T-cell (primary cell): ENCODE data around the gene GMCL2. TPM values are rescaled to one million over a fixed set of nuclear protein-coding genes. Genes with fewer than 3 reads are reported as not detected.

Source experiments
- ATAC-seq, 4 experiments: fragments of 200-7000 bp in 3 of 4; fragments of 150-1000 bp in 1 of 4; cut with Tn5 transposase; replicated peaks in 1 of 4; 1 replicate in 3 of 4; 2 replicates in 1 of 4; pipeline ENCODE4 v1.10.0; 2021; ENCODE audit warnings: moderate library complexity in 3 of 4, mild to moderate bottlenecking in 2 of 4, moderate number of reproducible peaks in 1 of 4
- CTCF ChIA-PET, 2 donors: fragments of 300-600 bp; sonication (Branson Sonifier 250); formaldehyde crosslinking; loops; one replicate each; lab custom pipeline; 2022; ENCODE audit warnings: antibody characterized with exemption in 2 of 2; lab: Charles Lee
- POLR2A ChIA-PET, 2 donors: fragments of 300-600 bp; sonication (Branson Sonifier 250); formaldehyde crosslinking; loops; one replicate each; lab custom pipeline; 2022; ENCODE audit warnings: antibody characterized with exemption in 2 of 2; lab: Charles Lee
- DNase-seq, 35 experiments: peaks; one replicate each; pipeline versions ENCODE4 v3.0.0 to v3.0.0-alpha.2; 2013 to 2023
- H3K27ac ChIP-seq: one replicate; pipeline ENCODE4 v1.5.1; 2013; ENCODE audit warnings: low read length
- H3K27me3 ChIP-seq, 2 experiments: replicated peaks in 1 of 2; 1 replicate in 1 of 2; 2 replicates in 1 of 2; pipeline versions ENCODE4 v1.6.1 to v1.7.0; 2013; ENCODE audit warnings: low read length in 1 of 2, mixed read lengths in 1 of 2; ENCODE audit not compliant: control insufficient read depth in 2 of 2, insufficient read depth in 2 of 2; ENCODE audit errors: extremely low read depth in 1 of 2
- H3K36me3 ChIP-seq, 2 donors: 1 replicate in 1 of 2; 2 replicates in 1 of 2; pipeline versions ENCODE4 v1.6.1 to v1.7.0; 2013; ENCODE audit warnings: low read length in 1 of 2; ENCODE audit not compliant: control insufficient read depth in 2 of 2, insufficient read depth in 1 of 2; ENCODE audit errors: extremely low read depth in 1 of 2
- H3K4me1 ChIP-seq, 2 experiments: 1 replicate in 1 of 2; 2 replicates in 1 of 2; pipeline versions ENCODE4 v1.6.1 to v1.7.0; 2013; ENCODE audit warnings: low read length in 2 of 2, mixed read lengths in 1 of 2; ENCODE audit not compliant: insufficient read depth in 2 of 2, control insufficient read depth in 1 of 2; ENCODE audit errors: extremely low read depth in 1 of 2
- H3K4me3 ChIP-seq, 2 donors: 1 replicate in 1 of 2; 2 replicates in 1 of 2; pipeline versions ENCODE4 v1.5.1 to v1.7.0; 2013; ENCODE audit warnings: mild to moderate bottlenecking in 2 of 2, low read length in 1 of 2, moderate library complexity in 1 of 2; ENCODE audit not compliant: control insufficient read depth in 1 of 2; ENCODE audit errors: extremely low read depth in 1 of 2
- H3K9me3 ChIP-seq: 2 replicates; pipeline ENCODE4 v1.7.0; 2013
- H3K27ac Mint-ChIP-seq, 2 donors: one replicate each; pipeline ENCODE4 v1.8.0; 2020 to 2021; ENCODE audit warnings: mild to moderate bottlenecking in 2 of 2, mixed read lengths in 2 of 2
- H3K27me3 Mint-ChIP-seq, 2 donors: one replicate each; pipeline ENCODE4 v1.8.0; 2021 to 2022; ENCODE audit warnings: mixed read lengths in 2 of 2
- H3K36me3 Mint-ChIP-seq: one replicate; pipeline ENCODE4 v1.8.0; 2021; ENCODE audit warnings: mixed read lengths
- H3K4me1 Mint-ChIP-seq, 3 donors: one replicate each; pipeline ENCODE4 v1.8.0; 2020 to 2022; ENCODE audit warnings: mixed read lengths in 3 of 3, mild to moderate bottlenecking in 1 of 3
- H3K4me3 Mint-ChIP-seq, 3 donors: one replicate each; pipeline ENCODE4 v1.8.0; 2020 to 2022; ENCODE audit warnings: mild to moderate bottlenecking in 3 of 3, mixed read lengths in 3 of 3, moderate library complexity in 3 of 3
- H3K9me3 Mint-ChIP-seq, 3 donors: one replicate each; pipeline ENCODE4 v1.8.0; 2020 to 2022; ENCODE audit warnings: mixed read lengths in 3 of 3
- WGBS: methylation state at CpG from one replicate; pipeline ENCODE4 v1.1.5; 2013; ENCODE audit warnings: missing lambda C conversion rate; ENCODE audit not compliant: insufficient coverage; 5-methylcytosine and 5-hydroxymethylcytosine counted together
- total RNA-seq, 35 experiments: library from RNA in 6 of 35; stranded (reverse) in 6 of 35; fragments of 120-200 nt in 1 of 35; gene quantifications; one replicate each; pipeline versions ENCODE4 v1.2.1 to v1.2.4 and lab custom pipeline; 2013 to 2026

The GMCL2 gene
- total RNA-seq, 5 donors from 2014 or later (not counting 1 experiment from before 2014, with no cell fraction given): not detected

GRCh38 chr5:178224403-178224802, 37.2 kb upstream of the GMCL2 start:
- no peaks in the 10 kb centered on the region for H3K27me3 ChIP-seq
- CTCF ChIA-PET: no interaction called here
- DNase-seq (no peak), ATAC-seq (no peak)
- no peak overlapping the region for H3K4me3 Mint-ChIP-seq
- peaks cover 3 to 25% of the 10 kb centered on the region in 2 experiments for H3K4me1 ChIP-seq
- POLR2A ChIA-PET: interaction anchor here in 1 of 2 donors (0.6 kb wide), 1 partner anchor 1478 kb away, joined by 3 read pairs; no protein-coding TSS in a partner anchor
- 91% methylated on average over 11 of the region's 17 CpGs for WGBS
- peaks cover 51% of the 10 kb centered on the region for H3K36me3 Mint-ChIP-seq
- no peaks in the 10 kb centered on the region for H3K27me3 Mint-ChIP-seq
- no peaks in the 10 kb centered on the region for H3K9me3 Mint-ChIP-seq
- H3K9me3 ChIP-seq: no peaks in the 10 kb centered on the region
- no peak overlapping the region for H3K27ac Mint-ChIP-seq
- no peak overlapping the region for H3K27ac ChIP-seq
- peaks cover 49 to 78% (median 57%) of the 10 kb centered on the region in 3 donors for H3K4me1 Mint-ChIP-seq
- peaks cover 21 to 55% of the 10 kb centered on the region in 2 donors for H3K36me3 ChIP-seq
- no peak overlapping the region for H3K4me3 ChIP-seq

- no peaks in the 10 kb centered on the region for H3K27me3 ChIP-seq
- no peaks in the 10 kb centered on the region for H3K27me3 Mint-ChIP-seq
- no peak overlapping the region for H3K4me3 Mint-ChIP-seq
- peak overlapping the region in 1 of 2 donors; percentile 21 for H3K27ac Mint-ChIP-seq
- peaks cover 3 to 21% of the 10 kb centered on the region in 2 experiments for H3K4me1 ChIP-seq
- H3K4me3 ChIP-seq: no peak overlapping the region
- peaks cover 49% of the 10 kb centered on the region for H3K36me3 Mint-ChIP-seq
- POLR2A ChIA-PET: interaction anchor here in 1 of 2 donors (0.6 kb wide), 1 partner anchor 1478 kb away, joined by 3 read pairs; no protein-coding TSS in a partner anchor
- no peaks in the 10 kb centered on the region for H3K9me3 Mint-ChIP-seq
- H3K27ac ChIP-seq: no peak overlapping the region
- no peak for DNase-seq
- H3K9me3 ChIP-seq: no peaks in the 10 kb centered on the region
- 96% methylated on average over 13 of the region's 13 CpGs for WGBS
- peaks cover 19 to 51% of the 10 kb centered on the region in 2 donors for H3K36me3 ChIP-seq
- no peak for ATAC-seq
- H3K4me1 Mint-ChIP-seq: peaks cover 47 to 78% (median 53%) of the 10 kb centered on the region in 3 donors
- CTCF ChIA-PET: no interaction called here
These were observed 36.7 kb upstream of the GMCL2 start for GRCh38 chr5:178223828-178224335.

- 98% methylated on average over 5 of the region's 5 CpGs for WGBS
- DNase-seq: no peak
- Histone ChIP-seq H3K4me1 (peaks cover 3 to 16% of the 10 kb centered on the region in 2 experiments), H3K27ac (no peak overlapping the region), H3K9me3 (no peaks in the 10 kb centered on the region), H3K4me3 (no peak overlapping the region), H3K36me3 (peaks cover 19 to 48% of the 10 kb centered on the region in 2 donors), H3K27me3 (no peaks in the 10 kb centered on the region)
- peak overlapping the region in 1 of 2 donors; percentile 37 for H3K27ac Mint-ChIP-seq
- H3K4me3 Mint-ChIP-seq: no peak overlapping the region
- peaks cover 48% of the 10 kb centered on the region for H3K36me3 Mint-ChIP-seq
- no peaks in the 10 kb centered on the region for H3K9me3 Mint-ChIP-seq
- ChIA-PET POLR2A (no interaction called here), CTCF (no interaction called here)
- H3K27me3 Mint-ChIP-seq: no peaks in the 10 kb centered on the region
- ATAC-seq: no peak
- peaks cover 45 to 77% (median 48%) of the 10 kb centered on the region in 3 donors for H3K4me1 Mint-ChIP-seq
These were observed 36.1 kb upstream of the GMCL2 start for GRCh38 chr5:178223196-178223773.

- H3K27me3 ChIP-seq: no peaks in the 10 kb centered on the region
- H3K9me3 Mint-ChIP-seq: no peaks in the 10 kb centered on the region
- H3K27ac Mint-ChIP-seq: no peak overlapping the region
- H3K9me3 ChIP-seq: no peaks in the 10 kb centered on the region
- no peak for ATAC-seq
- peaks cover 36 to 68% (median 39%) of the 10 kb centered on the region in 3 donors for H3K4me1 Mint-ChIP-seq
- H3K27ac ChIP-seq: no peak overlapping the region
- H3K36me3 Mint-ChIP-seq: peaks cover 41% of the 10 kb centered on the region
- H3K36me3 ChIP-seq: peaks cover 13 to 41% of the 10 kb centered on the region in 2 donors
- no peak for DNase-seq
- H3K27me3 Mint-ChIP-seq: no peaks in the 10 kb centered on the region
- ChIA-PET CTCF (no interaction called here), POLR2A (no interaction called here)
- peaks cover 3 to 7% of the 10 kb centered on the region in 2 experiments for H3K4me1 ChIP-seq
- no peak overlapping the region for H3K4me3 Mint-ChIP-seq
- H3K4me3 ChIP-seq: no peak overlapping the region
- WGBS: 99% methylated on average over 14 of the region's 15 CpGs
These were observed 35.1 kb upstream of the GMCL2 start for GRCh38 chr5:178222292-178222691.

- ATAC-seq: peak in 1 of 4 experiments; percentile 21
- ChIA-PET CTCF (no interaction called here), POLR2A (interaction anchor here in 1 of 2 donors (0.5 kb wide), 1 partner anchor 10 kb away, joined by 3 read pairs; no protein-coding TSS in a partner anchor)
- peaks cover 3% of the 10 kb centered on the region in 2 experiments for H3K4me1 ChIP-seq
- Mint-ChIP-seq H3K27ac (peak overlapping the region; percentile 66 to 79), H3K4me1 (peaks cover 33 to 64% (median 36%) of the 10 kb centered on the region in 3 donors), H3K36me3 (peaks cover 36% of the 10 kb centered on the region), H3K9me3 (no peaks in the 10 kb centered on the region), H3K27me3 (no peaks in the 10 kb centered on the region), H3K4me3 (no peak overlapping the region)
- no peaks in the 10 kb centered on the region for H3K27me3 ChIP-seq
- no peaks in the 10 kb centered on the region for H3K9me3 ChIP-seq
- DNase-seq: no peak
- WGBS: 100% methylated on average over 2 of the region's 5 CpGs
- H3K27ac ChIP-seq: no peak overlapping the region
- H3K36me3 ChIP-seq: peaks cover 13 to 40% of the 10 kb centered on the region in 2 donors
- H3K4me3 ChIP-seq: no peak overlapping the region
These were observed 34.7 kb upstream of the GMCL2 start for GRCh38 chr5:178221853-178222252.

- Histone ChIP-seq H3K4me3 (no peak overlapping the region), H3K27me3 (no peaks in the 10 kb centered on the region), H3K36me3 (peaks cover 17 to 41% of the 10 kb centered on the region in 2 donors), H3K4me1 (peaks cover 2 to 3% of the 10 kb centered on the region in 2 experiments), H3K9me3 (no peaks in the 10 kb centered on the region), H3K27ac (no peak overlapping the region)
- no peaks in the 10 kb centered on the region for H3K27me3 Mint-ChIP-seq
- H3K4me1 Mint-ChIP-seq: peaks cover 30 to 62% (median 32%) of the 10 kb centered on the region in 3 donors
- DNase-seq (no peak), ATAC-seq (no peak)
- no peak overlapping the region for H3K4me3 Mint-ChIP-seq
- peaks cover 37% of the 10 kb centered on the region for H3K36me3 Mint-ChIP-seq
- peak overlapping the region; percentile 66 to 79 for H3K27ac Mint-ChIP-seq
- no CpG with 5 or more reads among the region's 3 CpGs for WGBS
- no peaks in the 10 kb centered on the region for H3K9me3 Mint-ChIP-seq
- ChIA-PET POLR2A (interaction anchor here in 1 of 2 donors (0.5 kb wide), 1 partner anchor 10 kb away, joined by 3 read pairs; no protein-coding TSS in a partner anchor), CTCF (no interaction called here)
These were observed 34.1 kb upstream of the GMCL2 start for GRCh38 chr5:178221282-178221681.
